BLaER1 treated with 17β-estradiol and CSF1 and Interleukin-3, amounts not matched to agents 10 nM and 100 nM (cell line): ENCODE results near the gene SIK3.

ENCODE experiments used
- H3K27ac ChIP-seq, 11 experiments: shearing (Covaris generic); formaldehyde crosslinking; 2 replicates each; pipeline ENCODE4 v1.8.1; 2022
- H3K27me3 ChIP-seq, 11 experiments: shearing (Covaris generic); formaldehyde crosslinking; 2 replicates each; pipeline ENCODE4 v1.8.1; 2022
- H3K36me3 ChIP-seq, 11 experiments: shearing (Covaris generic); formaldehyde crosslinking; 2 replicates each; pipeline ENCODE4 v1.8.1; 2022
- H3K4me1 ChIP-seq, 10 experiments: shearing (Covaris generic); formaldehyde crosslinking; 2 replicates each; pipeline ENCODE4 v1.8.1; 2022
- H3K4me2 ChIP-seq, 11 experiments: shearing (Covaris generic); formaldehyde crosslinking; 2 replicates each; pipeline ENCODE4 v1.8.1; 2022
- H3K4me3 ChIP-seq, 10 experiments: shearing (Covaris generic); formaldehyde crosslinking; 2 replicates each; pipeline ENCODE4 v1.8.1; 2022
- H3K9ac ChIP-seq, 11 experiments: shearing (Covaris generic); formaldehyde crosslinking; 2 replicates each; pipeline ENCODE4 v1.8.1; 2022
- H3K9me3 ChIP-seq, 11 experiments: shearing (Covaris generic); formaldehyde crosslinking; replicated peaks in 1 of 11; 2 replicates each; pipeline ENCODE4 v1.8.1; 2022
- H4K20me1 ChIP-seq, 11 experiments: shearing (Covaris generic); formaldehyde crosslinking; 2 replicates each; pipeline ENCODE4 v1.8.1; 2022
- Cebpa-rat ChIP-seq, 11 experiments: shearing (Covaris generic); IDR thresholded peaks; 2 replicates each; pipeline ENCODE4 v1.8.1; 2022

Gene SIK3

GRCh38 chr11:116930177-116930576 lies 168.1 kb downstream of the SIK3 start:
- Histone ChIP-seq H3K9me3 (peaks cover 0 to 3% (median 0%) of the 10 kb centered on the region in 11 experiments; a peak in 1 of 22 replicates), H3K4me2 (peak overlapping the region; percentile 56 to 76 (median 67)), H3K27me3 (no peaks in the 10 kb centered on the region), H3K4me3 (no peak overlapping the region), H3K4me1 (peaks cover 48 to 60% (median 52%) of the 10 kb centered on the region in 10 experiments), H3K27ac (peak overlapping the region in 8 of 11 experiments; percentile 2 to 71 (median 23); a peak in 7 of 22 replicates), H4K20me1 (peaks cover 0 to 32% (median 0%) of the 10 kb centered on the region in 11 experiments; a peak in 9 of 22 replicates), H3K36me3 (peaks cover 10 to 48% (median 32%) of the 10 kb centered on the region in 11 experiments; a peak in 21 of 22 replicates), H3K9ac (0 out of 22 replicates have a peak overlapping the region, but pooled peaks of 1 of the 11 experiments have one; percentile 1)
- no peak for TF ChIP-seq Cebpa-rat (IDR thresholded peaks at IDR 0.05)

- Histone ChIP-seq H3K4me2 (peak overlapping the region; percentile 56 to 76 (median 67); a peak in 21 of 22 replicates), H3K9me3 (peaks cover 0 to 3% (median 0%) of the 10 kb centered on the region in 11 experiments; a peak in 1 of 22 replicates), H3K27me3 (no peaks in the 10 kb centered on the region), H3K4me1 (peaks cover 48 to 63% (median 56%) of the 10 kb centered on the region in 10 experiments), H3K4me3 (no peak overlapping the region), H3K36me3 (peaks cover 17 to 48% (median 33%) of the 10 kb centered on the region in 11 experiments), H3K27ac (peak overlapping the region in 5 of 11 experiments; percentile 2 to 67 (median 54); a peak in 7 of 22 replicates), H4K20me1 (peaks cover 0 to 32% (median 5%) of the 10 kb centered on the region in 11 experiments; a peak in 10 of 22 replicates), H3K9ac (peak overlapping the region in 1 of 11 experiments; percentile 22; a peak in 1 of 22 replicates)
- TF ChIP-seq Cebpa-rat (IDR thresholded peaks at IDR 0.05): no peak
These were observed 168.7 kb downstream of the SIK3 start for GRCh38 chr11:116929414-116930090.

GRCh38 chr11:116928845-116929244 lies 169.4 kb downstream of the SIK3 start:
- Histone ChIP-seq H3K27ac (peak overlapping the region in 9 of 11 experiments; percentile 13 to 67 (median 56); a peak in 16 of 22 replicates), H3K4me1 (peaks cover 48 to 63% (median 56%) of the 10 kb centered on the region in 10 experiments), H3K4me2 (peak overlapping the region; percentile 56 to 76 (median 67); a peak in 20 of 22 replicates), H3K9ac (peak overlapping the region in 2 of 11 experiments; percentile 10 to 27; a peak in 4 of 22 replicates), H4K20me1 (peaks cover 0 to 32% (median 5%) of the 10 kb centered on the region in 11 experiments; a peak in 10 of 22 replicates), H3K4me3 (no peak overlapping the region), H3K27me3 (no peaks in the 10 kb centered on the region), H3K36me3 (peaks cover 22 to 48% (median 35%) of the 10 kb centered on the region in 11 experiments), H3K9me3 (no peaks in the 10 kb centered on the region; a peak in 1 of 22 replicates)
- TF ChIP-seq Cebpa-rat (IDR thresholded peaks at IDR 0.05): no peak

GRCh38 chr11:116928102-116928777 lies 170.0 kb downstream of the SIK3 start:
- Histone ChIP-seq H3K9ac (peak overlapping the region in 1 of 11 experiments; percentile 27; a peak in 1 of 22 replicates), H4K20me1 (peaks cover 0 to 32% (median 5%) of the 10 kb centered on the region in 11 experiments; a peak in 10 of 22 replicates), H3K4me2 (peak overlapping the region; percentile 56 to 76 (median 67); a peak in 20 of 22 replicates), H3K27me3 (no peaks in the 10 kb centered on the region), H3K27ac (peak overlapping the region in 9 of 11 experiments; percentile 13 to 67 (median 56); a peak in 12 of 22 replicates), H3K36me3 (peaks cover 24 to 48% (median 41%) of the 10 kb centered on the region in 11 experiments), H3K4me3 (no peak overlapping the region), H3K9me3 (no peaks in the 10 kb centered on the region; a peak in 1 of 22 replicates), H3K4me1 (peaks cover 48 to 63% (median 56%) of the 10 kb centered on the region in 10 experiments)
- no peak for TF ChIP-seq Cebpa-rat (IDR thresholded peaks at IDR 0.05)

- H3K9ac ChIP-seq: no peak overlapping the region
- peaks cover 43 to 61% (median 55%) of the 10 kb centered on the region in 10 experiments for H3K4me1 ChIP-seq
These were observed 170.9 kb downstream of the SIK3 start for GRCh38 chr11:116927163-116927974.

GRCh38 chr11:116925050-116925449 lies 173.2 kb downstream of the SIK3 start:
- no peak for TF ChIP-seq Cebpa-rat (IDR thresholded peaks at IDR 0.05)
- peak overlapping the region in 7 of 11 experiments; percentile 22 to 56 (median 27); a peak in 9 of 22 replicates for H3K4me2 ChIP-seq
- peaks cover 0 to 30% (median 4%) of the 10 kb centered on the region in 11 experiments; a peak in 10 of 22 replicates for H4K20me1 ChIP-seq
- no peaks in the 10 kb centered on the region for H3K27me3 ChIP-seq
- no peak overlapping the region for H3K9ac ChIP-seq
- H3K4me3 ChIP-seq: no peak overlapping the region
- no peaks in the 10 kb centered on the region for H3K9me3 ChIP-seq
- no peak overlapping the region for H3K27ac ChIP-seq
- H3K36me3 ChIP-seq: peaks cover 29 to 78% (median 63%) of the 10 kb centered on the region in 11 experiments
- H3K4me1 ChIP-seq: peaks cover 27 to 38% (median 33%) of the 10 kb centered on the region in 10 experiments

More at GRCh38 chr11:116927163-116927974, 170.9 kb downstream of the SIK3 start:
- TF ChIP-seq Cebpa-rat (IDR thresholded peaks at IDR 0.05): no peak
- H4K20me1 ChIP-seq: peaks cover 0 to 32% (median 5%) of the 10 kb centered on the region in 11 experiments; a peak in 10 of 22 replicates
- peak overlapping the region in 6 of 11 experiments; percentile 56 to 70 (median 66); a peak in 5 of 22 replicates for H3K4me2 ChIP-seq
- H3K36me3 ChIP-seq: peaks cover 24 to 55% (median 45%) of the 10 kb centered on the region in 11 experiments
- no peaks in the 10 kb centered on the region for H3K27me3 ChIP-seq
- H3K27ac ChIP-seq: peak overlapping the region in 3 of 11 experiments; percentile 6 to 29 (median 7); a peak in 1 of 22 replicates
- H3K4me3 ChIP-seq: no peak overlapping the region
- no peaks in the 10 kb centered on the region for H3K9me3 ChIP-seq

GRCh38 chr11:116918925-116919655 lies 179.1 kb downstream of the SIK3 start:
- H3K9ac ChIP-seq: no peak overlapping the region
- H3K4me1 ChIP-seq: peaks cover 0 to 46% (median 11%) of the 10 kb centered on the region in 10 experiments; a peak in 13 of 20 replicates
- no peak overlapping the region for H3K4me3 ChIP-seq
- H3K36me3 ChIP-seq: peaks cover 11 to 47% (median 34%) of the 10 kb centered on the region in 11 experiments; a peak in 18 of 22 replicates
- H3K27me3 ChIP-seq: no peaks in the 10 kb centered on the region
- TF ChIP-seq Cebpa-rat (IDR thresholded peaks at IDR 0.05): 0 out of 22 replicates have a peak, but pooled peaks of 1 of the 11 experiments have one; percentile 26
- peak overlapping the region in 4 of 11 experiments; percentile 3 to 36 (median 23); a peak in 6 of 22 replicates for H3K4me2 ChIP-seq
- no peaks in the 10 kb centered on the region for H3K9me3 ChIP-seq
- peaks cover 0 to 3% (median 0%) of the 10 kb centered on the region in 11 experiments; a peak in 1 of 22 replicates for H4K20me1 ChIP-seq
- H3K27ac ChIP-seq: no peak overlapping the region
